WTC11 (cell line): ENCODE measurements around the gene PSKH1. TPM values are rescaled to one million over a fixed set of nuclear protein-coding genes. Genes with fewer than 3 reads are reported as not detected.
"Not testable (repeated sequence)": the region's sequence is repeated elsewhere in the genome, so short reads cannot be mapped to it uniquely, and the experiment has no call there.

Source experiments
- ATAC-seq: fragments of 200-7000 bp; cut with Tn5 transposase; 2 replicates; pipeline ENCODE4 v1.10.0; 2021; ENCODE audit warnings: mild to moderate bottlenecking, moderate library complexity
- CTCF ChIA-PET: fragments of 300-600 bp; sonication (Branson Sonifier 250); formaldehyde crosslinking; loops from one replicate; lab custom pipeline; 2021; ENCODE audit warnings: antibody characterized with exemption; lab: Charles Lee
- POLR2A ChIA-PET: fragments of 350-600 bp; sonication (Branson Sonifier 250); formaldehyde crosslinking; loops from one replicate; lab custom pipeline; 2021; ENCODE audit warnings: antibody characterized with exemption; lab: Charles Lee
- DNase-seq: peaks from one replicate; pipeline ENCODE4 v3.0.0; 2021; ENCODE audit warnings: low spot score
- H3K27ac Mint-ChIP-seq: 2 replicates; pipeline ENCODE4 v1.8.0; 2021; ENCODE audit warnings: mixed read lengths
- H3K27me3 Mint-ChIP-seq: 2 replicates; pipeline ENCODE4 v1.8.0; 2021; ENCODE audit warnings: low read depth, mild to moderate bottlenecking, moderate library complexity, mixed read lengths
- H3K36me3 Mint-ChIP-seq: 2 replicates; pipeline ENCODE4 v1.8.0; 2021; ENCODE audit warnings: mixed read lengths
- H3K4me1 Mint-ChIP-seq: 2 replicates; pipeline ENCODE4 v1.8.0; 2022; ENCODE audit warnings: mixed read lengths
- H3K4me3 Mint-ChIP-seq: 2 replicates; pipeline ENCODE4 v1.8.0; 2021; ENCODE audit warnings: mild to moderate bottlenecking, moderate library complexity, mixed read lengths
- H3K9me3 Mint-ChIP-seq: 2 replicates; pipeline ENCODE4 v1.8.0; 2021; ENCODE audit warnings: mixed read lengths
- CREM ChIP-seq: sonication (generic); formaldehyde crosslinking; IDR thresholded peaks from 2 replicates; pipeline ENCODE4 v1.8.1; 2022; ENCODE audit warnings: mild to moderate bottlenecking, missing genetic modification reagents, moderate library complexity
- NR1H2 ChIP-seq: sonication (generic); formaldehyde crosslinking; IDR thresholded peaks from 2 replicates; pipeline ENCODE4 v1.9.0; 2021; ENCODE audit warnings: mild to moderate bottlenecking, moderate library complexity, missing genetic modification reagents
- SOX15 ChIP-seq: fragments of 250-450 bp; sonication (Bioruptor Pico); IDR thresholded peaks from 2 replicates; pipeline ENCODE4 v1.9.0; 2021; ENCODE audit warnings: mild to moderate bottlenecking
- ZNF219 ChIP-seq: sonication (generic); formaldehyde crosslinking; IDR thresholded peaks from 2 replicates; pipeline ENCODE4 v1.8.0; 2023; ENCODE audit warnings: missing genetic modification reagents, mild to moderate bottlenecking, borderline replicate concordance
- total RNA-seq: library from RNA; stranded (reverse); gene quantifications from 3 replicates; pipeline ENCODE4 v1.2.3, GENCODE V29; 2021
- TF ChIP-seq, protein P1 (sequence below): sonication (generic); formaldehyde crosslinking; IDR thresholded peaks from 2 replicates; pipeline ENCODE4 v1.8.0; 2022; ENCODE audit warnings: missing genetic modification reagents
- TF ChIP-seq, protein P2 (sequence below): sonication (generic); formaldehyde crosslinking; IDR thresholded peaks from 2 replicates; pipeline ENCODE4 v1.8.0; 2023; ENCODE audit warnings: missing genetic modification reagents
- TF ChIP-seq, protein P3 (sequence below): fragments of 250-450 bp; sonication (Bioruptor Pico); IDR thresholded peaks from 2 replicates; pipeline ENCODE4 v2.1.2; 2022; ENCODE audit warnings: mild to moderate bottlenecking, moderate library complexity
- TF ChIP-seq, protein P4 (sequence below): sonication (generic); formaldehyde crosslinking; IDR thresholded peaks from 2 replicates; pipeline ENCODE4 v1.8.1; 2022; ENCODE audit warnings: mild to moderate bottlenecking, missing genetic modification reagents, moderate library complexity, borderline replicate concordance

The PSKH1 gene
- total RNA-seq, 1 experiment from 2014 or later: 32.6 TPM

DNA sequence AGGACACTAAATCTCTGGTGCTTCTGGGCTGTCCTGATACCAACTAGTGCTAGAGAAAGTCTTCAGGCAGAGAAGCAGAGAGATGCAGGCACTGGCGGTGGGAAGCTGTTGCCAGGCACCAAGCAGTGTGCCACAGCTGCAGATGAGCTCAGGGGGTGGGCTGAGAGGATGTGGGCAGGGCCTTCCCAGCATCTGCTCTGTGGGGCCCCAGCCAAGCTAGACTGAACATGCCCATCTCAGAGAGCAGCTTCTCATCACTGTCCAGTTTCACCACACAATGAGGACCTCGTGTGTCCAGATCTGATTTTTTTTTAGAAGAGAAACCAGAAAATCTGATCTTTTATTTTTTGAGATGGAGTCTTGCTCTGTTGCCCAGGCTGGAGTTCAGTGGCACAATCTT, 17.1 kb downstream of the PSKH1 start:
- DNase-seq (no peak), ATAC-seq (no peak)
- H3K27ac Mint-ChIP-seq: peak overlapping the region; percentile 78; the same call in 1 of the 2 replicates
- CTCF ChIA-PET: interaction anchor here (1.1 to 1.9 kb wide), 3 partner anchors 15 to 94 kb away, joined by 3 to 11 read pairs (median 4); partner anchors contain the start of gene NRN1L
- peaks cover 17% of the 10 kb centered on the region for H3K36me3 Mint-ChIP-seq
- TF ChIP-seq, protein P1, sequence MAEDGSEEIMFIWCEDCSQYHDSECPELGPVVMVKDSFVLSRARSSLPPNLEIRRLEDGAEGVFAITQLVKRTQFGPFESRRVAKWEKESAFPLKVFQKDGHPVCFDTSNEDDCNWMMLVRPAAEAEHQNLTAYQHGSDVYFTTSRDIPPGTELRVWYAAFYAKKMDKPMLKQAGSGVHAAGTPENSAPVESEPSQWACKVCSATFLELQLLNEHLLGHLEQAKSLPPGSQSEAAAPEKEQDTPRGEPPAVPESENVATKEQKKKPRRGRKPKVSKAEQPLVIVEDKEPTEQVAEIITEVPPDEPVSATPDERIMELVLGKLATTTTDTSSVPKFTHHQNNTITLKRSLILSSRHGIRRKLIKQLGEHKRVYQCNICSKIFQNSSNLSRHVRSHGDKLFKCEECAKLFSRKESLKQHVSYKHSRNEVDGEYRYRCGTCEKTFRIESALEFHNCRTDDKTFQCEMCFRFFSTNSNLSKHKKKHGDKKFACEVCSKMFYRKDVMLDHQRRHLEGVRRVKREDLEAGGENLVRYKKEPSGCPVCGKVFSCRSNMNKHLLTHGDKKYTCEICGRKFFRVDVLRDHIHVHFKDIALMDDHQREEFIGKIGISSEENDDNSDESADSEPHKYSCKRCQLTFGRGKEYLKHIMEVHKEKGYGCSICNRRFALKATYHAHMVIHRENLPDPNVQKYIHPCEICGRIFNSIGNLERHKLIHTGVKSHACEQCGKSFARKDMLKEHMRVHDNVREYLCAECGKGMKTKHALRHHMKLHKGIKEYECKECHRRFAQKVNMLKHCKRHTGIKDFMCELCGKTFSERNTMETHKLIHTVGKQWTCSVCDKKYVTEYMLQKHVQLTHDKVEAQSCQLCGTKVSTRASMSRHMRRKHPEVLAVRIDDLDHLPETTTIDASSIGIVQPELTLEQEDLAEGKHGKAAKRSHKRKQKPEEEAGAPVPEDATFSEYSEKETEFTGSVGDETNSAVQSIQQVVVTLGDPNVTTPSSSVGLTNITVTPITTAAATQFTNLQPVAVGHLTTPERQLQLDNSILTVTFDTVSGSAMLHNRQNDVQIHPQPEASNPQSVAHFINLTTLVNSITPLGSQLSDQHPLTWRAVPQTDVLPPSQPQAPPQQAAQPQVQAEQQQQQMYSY: no peak
- TF ChIP-seq, protein P2, sequence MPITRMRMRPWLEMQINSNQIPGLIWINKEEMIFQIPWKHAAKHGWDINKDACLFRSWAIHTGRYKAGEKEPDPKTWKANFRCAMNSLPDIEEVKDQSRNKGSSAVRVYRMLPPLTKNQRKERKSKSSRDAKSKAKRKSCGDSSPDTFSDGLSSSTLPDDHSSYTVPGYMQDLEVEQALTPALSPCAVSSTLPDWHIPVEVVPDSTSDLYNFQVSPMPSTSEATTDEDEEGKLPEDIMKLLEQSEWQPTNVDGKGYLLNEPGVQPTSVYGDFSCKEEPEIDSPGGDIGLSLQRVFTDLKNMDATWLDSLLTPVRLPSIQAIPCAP (CRISPR knock-in tag): no peak
- TF ChIP-seq, protein P3, sequence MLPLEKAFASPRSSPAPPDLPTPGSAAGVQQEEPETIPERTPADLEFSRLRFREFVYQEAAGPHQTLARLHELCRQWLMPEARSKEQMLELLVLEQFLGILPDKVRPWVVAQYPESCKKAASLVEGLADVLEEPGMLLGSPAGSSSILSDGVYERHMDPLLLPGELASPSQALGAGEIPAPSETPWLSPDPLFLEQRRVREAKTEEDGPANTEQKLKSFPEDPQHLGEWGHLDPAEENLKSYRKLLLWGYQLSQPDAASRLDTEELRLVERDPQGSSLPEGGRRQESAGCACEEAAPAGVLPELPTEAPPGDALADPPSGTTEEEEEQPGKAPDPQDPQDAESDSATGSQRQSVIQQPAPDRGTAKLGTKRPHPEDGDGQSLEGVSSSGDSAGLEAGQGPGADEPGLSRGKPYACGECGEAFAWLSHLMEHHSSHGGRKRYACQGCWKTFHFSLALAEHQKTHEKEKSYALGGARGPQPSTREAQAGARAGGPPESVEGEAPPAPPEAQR (CRISPR knock-in tag): no peak
- TF ChIP-seq, all 79 proteins: peak for 0
- H3K4me1 Mint-ChIP-seq: peaks cover 13% of the 10 kb centered on the region
- no peaks in the 10 kb centered on the region for H3K27me3 Mint-ChIP-seq
- no peak overlapping the region for H3K4me3 Mint-ChIP-seq
- H3K9me3 Mint-ChIP-seq: no peaks in the 10 kb centered on the region
- POLR2A ChIA-PET: no interaction called here

DNA sequence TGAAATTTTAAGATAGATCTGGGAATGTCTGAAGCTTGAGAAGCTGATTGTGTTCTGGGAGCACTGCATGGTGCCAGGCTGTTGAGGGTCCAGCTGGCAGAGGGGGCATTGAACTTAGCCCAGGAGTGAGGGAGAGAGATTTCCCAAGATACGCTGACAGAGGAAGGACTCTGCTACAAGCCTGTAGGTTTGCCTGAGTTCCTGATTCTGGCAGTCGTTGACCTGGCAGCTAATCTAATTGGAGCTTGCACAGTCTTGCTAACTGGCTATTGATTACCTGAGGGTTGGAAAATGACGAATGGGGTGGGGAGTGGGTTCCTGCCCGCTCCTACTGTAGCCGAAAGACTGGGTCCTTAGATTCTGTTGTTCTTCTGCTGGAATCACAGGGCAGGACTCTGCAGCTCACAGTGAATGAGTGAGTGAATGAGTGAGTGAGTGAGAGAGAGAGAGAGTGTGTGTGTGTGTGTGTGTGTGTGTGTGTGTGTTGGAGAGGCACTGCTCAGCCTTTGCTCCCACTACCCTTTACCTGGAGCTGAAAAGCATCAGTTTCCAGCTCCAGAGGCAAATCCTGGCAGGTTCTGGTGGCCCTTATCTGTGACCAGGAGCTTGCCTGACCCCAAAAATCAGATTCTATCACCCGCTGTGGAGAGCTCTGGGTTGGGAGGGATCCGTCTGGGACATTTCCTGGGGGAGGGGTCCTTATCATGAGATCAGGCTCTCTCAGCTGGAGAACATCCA, 21.9 kb downstream of the PSKH1 start:
- ATAC-seq (peak; percentile 33; the same call in 1 of the 2 replicates), DNase-seq (no peak)
- Mint-ChIP-seq H3K27ac (peak overlapping the region; percentile 91), H3K4me1 (peaks cover 38% of the 10 kb centered on the region), H3K9me3 (no peaks in the 10 kb centered on the region), H3K36me3 (peaks cover 5% of the 10 kb centered on the region), H3K4me3 (peak overlapping the region; percentile 32), H3K27me3 (no peaks in the 10 kb centered on the region; the same call in 1 of the 2 replicates)
- ChIA-PET CTCF (interaction anchor here (0.7 to 2.5 kb wide), 11 partner anchors 10 to 127 kb away, joined by 3 to 24 read pairs (median 4); partner anchors contain the start of genes DDX28, DUS2, LCAT and NRN1L), POLR2A (interaction anchor here (0.8 kb wide), 1 partner anchor 31 kb away, joined by 3 read pairs; no protein-coding TSS in a partner anchor)
- TF ChIP-seq ZNF219 (CRISPR knock-in tag): no peak
- TF ChIP-seq, protein P4, sequence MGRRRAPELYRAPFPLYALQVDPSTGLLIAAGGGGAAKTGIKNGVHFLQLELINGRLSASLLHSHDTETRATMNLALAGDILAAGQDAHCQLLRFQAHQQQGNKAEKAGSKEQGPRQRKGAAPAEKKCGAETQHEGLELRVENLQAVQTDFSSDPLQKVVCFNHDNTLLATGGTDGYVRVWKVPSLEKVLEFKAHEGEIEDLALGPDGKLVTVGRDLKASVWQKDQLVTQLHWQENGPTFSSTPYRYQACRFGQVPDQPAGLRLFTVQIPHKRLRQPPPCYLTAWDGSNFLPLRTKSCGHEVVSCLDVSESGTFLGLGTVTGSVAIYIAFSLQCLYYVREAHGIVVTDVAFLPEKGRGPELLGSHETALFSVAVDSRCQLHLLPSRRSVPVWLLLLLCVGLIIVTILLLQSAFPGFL: no peak
- no peak for TF ChIP-seq SOX15 (CRISPR knock-in tag)
- TF ChIP-seq CREM (CRISPR knock-in tag): no peak
- TF ChIP-seq NR1H2 (CRISPR knock-in tag): no peak

DNA sequence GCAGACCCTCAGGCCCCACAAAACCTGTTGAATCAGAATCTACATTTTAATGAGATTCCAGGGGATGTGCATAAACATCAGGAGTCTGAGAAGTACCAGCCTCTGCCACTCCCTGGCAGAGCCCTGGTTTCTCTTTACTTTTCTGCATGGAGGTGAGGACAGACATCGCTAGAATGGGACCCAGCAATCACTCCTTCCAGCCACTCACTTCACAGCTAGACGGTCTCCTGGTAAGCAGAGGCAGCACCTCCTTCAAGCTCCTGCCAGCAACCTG, 22.4 kb downstream of the PSKH1 start:
- not testable (repeated sequence) for H3K9me3 Mint-ChIP-seq, H3K27me3 Mint-ChIP-seq, H3K36me3 Mint-ChIP-seq, DNase-seq
- ChIA-PET CTCF (interaction anchor here (0.7 to 2.5 kb wide), 11 partner anchors 9 to 127 kb away, joined by 3 to 24 read pairs (median 4); partner anchors contain the start of genes DDX28, DUS2, LCAT and NRN1L), POLR2A (interaction anchor here (0.8 kb wide), 1 partner anchor 31 kb away, joined by 3 read pairs; no protein-coding TSS in a partner anchor)
- ATAC-seq: peak; percentile 60
- Mint-ChIP-seq H3K27ac (peak overlapping the region; percentile 91), H3K4me1 (peaks cover 38% of the 10 kb centered on the region), H3K4me3 (peak overlapping the region; percentile 32; the same call in 1 of the 2 replicates)
